Neural crest cell (in vitro differentiated cells): Measurements from ENCODE around the gene PKDREJ. TPM values are rescaled to one million over a fixed set of nuclear protein-coding genes. Genes with fewer than 3 reads are reported as not detected.

Source experiments
- DNase-seq: peaks from one replicate; pipeline ENCODE4 v3.0.0; 2021; ENCODE audit warnings: low read depth, mixed read lengths, low spot score
- H3K27ac Mint-ChIP-seq: one replicate; pipeline ENCODE4 v1.8.0; 2021; ENCODE audit warnings: mild to moderate bottlenecking, mixed read lengths; ENCODE audit not compliant: unreplicated experiment
- H3K27me3 Mint-ChIP-seq: 2 replicates; pipeline ENCODE4 v1.8.0; 2021; ENCODE audit warnings: low read depth, mild to moderate bottlenecking, mixed read lengths
- H3K36me3 Mint-ChIP-seq: 2 replicates; pipeline ENCODE4 v1.8.0; 2021; ENCODE audit warnings: low read depth, mild to moderate bottlenecking, mixed read lengths
- H3K4me1 Mint-ChIP-seq: 2 replicates; pipeline ENCODE4 v1.8.0; 2021; ENCODE audit warnings: mixed read lengths
- H3K4me3 Mint-ChIP-seq: one replicate; pipeline ENCODE4 v1.8.0; 2021; ENCODE audit warnings: mild to moderate bottlenecking, mixed read lengths
- H3K9me3 Mint-ChIP-seq: 2 replicates; pipeline ENCODE4 v1.8.0; 2021; ENCODE audit warnings: mixed read lengths
- total RNA-seq: library from RNA; stranded (reverse); gene quantifications from 2 replicates; pipeline ENCODE4 v1.2.1, GENCODE V29; 2021
- TF ChIP-seq, protein P1 (sequence below): fragments of 200-600 bp; sonication (generic); conservative IDR thresholded peaks from 2 replicates; pipeline ENCODE4 v1.5.0; 2021; ENCODE audit warnings: antibody characterized with exemption, mild to moderate bottlenecking

PKDREJ gene
- total RNA-seq, 1 donor from 2014 or later: 0.02 TPM

DNA sequence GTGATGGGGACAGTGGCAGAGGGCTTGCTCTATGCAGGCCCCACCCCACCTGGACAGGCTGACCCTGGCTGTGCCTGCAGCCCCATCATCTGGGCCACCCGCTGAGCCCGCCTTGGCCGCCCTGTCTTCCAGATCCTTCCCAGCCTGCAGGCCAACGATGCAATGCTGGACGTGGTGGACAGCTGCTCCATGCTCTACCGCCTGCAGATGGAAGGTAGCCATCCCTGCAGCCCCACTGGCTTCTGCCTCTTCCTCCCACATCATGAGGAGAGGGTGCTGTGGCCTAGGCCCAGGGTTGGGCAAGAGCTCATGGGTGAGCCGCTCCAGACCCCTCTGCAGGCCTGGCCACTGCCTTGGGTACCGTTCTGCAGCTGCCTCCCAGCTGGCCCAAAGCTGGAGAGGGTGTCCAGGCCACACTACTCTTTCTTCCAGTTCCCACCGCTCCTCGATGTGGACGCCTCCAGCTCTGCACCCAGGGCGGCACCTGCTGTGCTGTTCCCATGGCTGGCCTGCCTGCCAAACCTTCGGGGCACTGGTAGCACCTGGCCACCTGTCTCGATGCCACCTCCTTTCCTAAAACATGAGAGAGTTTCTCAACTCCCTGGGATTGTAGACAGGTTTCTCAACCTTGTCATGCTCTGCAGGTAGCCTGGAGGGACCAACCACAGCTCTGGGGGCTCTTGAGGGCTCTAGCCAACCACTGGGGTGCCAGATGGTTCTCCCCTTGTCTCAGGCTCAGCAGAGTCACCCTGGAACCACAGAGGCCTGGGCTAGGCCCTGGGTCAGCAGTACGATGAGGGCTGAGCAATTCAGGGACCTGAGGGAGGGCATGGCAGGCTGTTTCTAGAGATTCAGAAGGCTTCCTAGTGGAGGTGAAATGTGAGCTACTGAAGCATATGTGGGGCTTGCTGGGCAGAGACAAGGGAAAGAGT lies 24.1 kb upstream of the PKDREJ start:
- no peaks in the 10 kb centered on the region for H3K27me3 Mint-ChIP-seq
- peaks cover 6% of the 10 kb centered on the region for H3K36me3 Mint-ChIP-seq
- TF ChIP-seq, protein P1, sequence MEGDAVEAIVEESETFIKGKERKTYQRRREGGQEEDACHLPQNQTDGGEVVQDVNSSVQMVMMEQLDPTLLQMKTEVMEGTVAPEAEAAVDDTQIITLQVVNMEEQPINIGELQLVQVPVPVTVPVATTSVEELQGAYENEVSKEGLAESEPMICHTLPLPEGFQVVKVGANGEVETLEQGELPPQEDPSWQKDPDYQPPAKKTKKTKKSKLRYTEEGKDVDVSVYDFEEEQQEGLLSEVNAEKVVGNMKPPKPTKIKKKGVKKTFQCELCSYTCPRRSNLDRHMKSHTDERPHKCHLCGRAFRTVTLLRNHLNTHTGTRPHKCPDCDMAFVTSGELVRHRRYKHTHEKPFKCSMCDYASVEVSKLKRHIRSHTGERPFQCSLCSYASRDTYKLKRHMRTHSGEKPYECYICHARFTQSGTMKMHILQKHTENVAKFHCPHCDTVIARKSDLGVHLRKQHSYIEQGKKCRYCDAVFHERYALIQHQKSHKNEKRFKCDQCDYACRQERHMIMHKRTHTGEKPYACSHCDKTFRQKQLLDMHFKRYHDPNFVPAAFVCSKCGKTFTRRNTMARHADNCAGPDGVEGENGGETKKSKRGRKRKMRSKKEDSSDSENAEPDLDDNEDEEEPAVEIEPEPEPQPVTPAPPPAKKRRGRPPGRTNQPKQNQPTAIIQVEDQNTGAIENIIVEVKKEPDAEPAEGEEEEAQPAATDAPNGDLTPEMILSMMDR: no peak
- no peaks in the 10 kb centered on the region for H3K4me1 Mint-ChIP-seq
- no peaks in the 10 kb centered on the region for H3K9me3 Mint-ChIP-seq
- no peak overlapping the region for H3K4me3 Mint-ChIP-seq
- DNase-seq: no peak
- no peak overlapping the region for H3K27ac Mint-ChIP-seq

- TF ChIP-seq, protein P1: no peak
These were observed 22.9 kb upstream of the PKDREJ start for GRCh38 chr22:46286006-46286405.

DNA sequence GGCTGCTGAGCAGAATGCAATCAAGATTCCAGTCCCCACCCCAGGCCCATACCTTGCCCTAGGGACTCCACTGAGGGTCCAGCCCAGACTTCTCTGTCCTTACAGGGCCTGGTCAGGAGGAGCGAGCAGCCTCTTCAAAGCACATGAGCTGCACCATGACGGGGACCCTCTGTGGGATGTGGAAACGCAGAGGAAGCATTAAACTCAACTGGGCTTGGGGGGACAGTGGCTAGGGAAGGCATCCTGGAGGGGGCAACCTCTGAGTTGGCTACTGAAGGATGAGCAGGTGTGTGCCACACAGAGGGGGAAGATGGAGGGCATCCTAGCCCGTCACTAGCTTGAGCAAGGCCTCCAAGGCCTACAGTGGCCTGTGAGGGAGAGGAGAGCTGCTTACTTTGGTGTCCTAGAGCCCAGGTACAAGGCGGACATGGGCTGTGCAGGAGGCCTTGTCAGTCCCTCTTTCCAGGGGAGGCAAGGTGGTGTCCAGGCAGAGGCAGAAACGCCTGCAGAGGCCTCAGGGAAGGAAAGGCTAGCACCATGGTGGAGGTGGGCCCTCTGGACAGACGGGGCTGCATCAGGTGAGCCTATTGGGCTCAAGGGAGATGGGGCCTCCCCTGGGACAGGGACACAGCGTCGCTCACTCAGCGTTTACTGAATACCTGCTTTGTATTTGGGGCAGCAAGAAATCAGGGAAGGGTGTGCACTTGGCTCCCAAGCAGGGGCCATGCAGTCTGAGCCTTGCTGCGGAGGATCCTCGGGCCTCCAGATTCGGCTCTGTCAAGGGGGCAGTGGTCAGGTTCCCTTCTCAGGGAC lies 18.9 kb upstream of the PKDREJ start:
- peaks cover 10% of the 10 kb centered on the region for H3K36me3 Mint-ChIP-seq
- no peaks in the 10 kb centered on the region for H3K4me1 Mint-ChIP-seq
- TF ChIP-seq, protein P1: no peak
- no peak overlapping the region for H3K27ac Mint-ChIP-seq
- H3K4me3 Mint-ChIP-seq: no peak overlapping the region
- no peaks in the 10 kb centered on the region for H3K27me3 Mint-ChIP-seq
- no peaks in the 10 kb centered on the region for H3K9me3 Mint-ChIP-seq
- DNase-seq: no peak

More at GRCh38 chr22:46286006-46286405, 22.9 kb upstream of the PKDREJ start:
- Mint-ChIP-seq H3K27ac (no peak overlapping the region), H3K4me1 (no peaks in the 10 kb centered on the region), H3K4me3 (no peak overlapping the region), H3K36me3 (peaks cover 10% of the 10 kb centered on the region), H3K27me3 (no peaks in the 10 kb centered on the region), H3K9me3 (no peaks in the 10 kb centered on the region)
- DNase-seq: no peak

- Mint-ChIP-seq H3K27ac (no peak overlapping the region), H3K4me3 (no peak overlapping the region), H3K4me1 (no peaks in the 10 kb centered on the region), H3K36me3 (peaks cover 10% of the 10 kb centered on the region), H3K27me3 (no peaks in the 10 kb centered on the region), H3K9me3 (no peaks in the 10 kb centered on the region)
- no peak for DNase-seq
- TF ChIP-seq, protein P1: no peak
These were observed 18.0 kb upstream of the PKDREJ start for GRCh38 chr22:46280999-46281623.

DNA sequence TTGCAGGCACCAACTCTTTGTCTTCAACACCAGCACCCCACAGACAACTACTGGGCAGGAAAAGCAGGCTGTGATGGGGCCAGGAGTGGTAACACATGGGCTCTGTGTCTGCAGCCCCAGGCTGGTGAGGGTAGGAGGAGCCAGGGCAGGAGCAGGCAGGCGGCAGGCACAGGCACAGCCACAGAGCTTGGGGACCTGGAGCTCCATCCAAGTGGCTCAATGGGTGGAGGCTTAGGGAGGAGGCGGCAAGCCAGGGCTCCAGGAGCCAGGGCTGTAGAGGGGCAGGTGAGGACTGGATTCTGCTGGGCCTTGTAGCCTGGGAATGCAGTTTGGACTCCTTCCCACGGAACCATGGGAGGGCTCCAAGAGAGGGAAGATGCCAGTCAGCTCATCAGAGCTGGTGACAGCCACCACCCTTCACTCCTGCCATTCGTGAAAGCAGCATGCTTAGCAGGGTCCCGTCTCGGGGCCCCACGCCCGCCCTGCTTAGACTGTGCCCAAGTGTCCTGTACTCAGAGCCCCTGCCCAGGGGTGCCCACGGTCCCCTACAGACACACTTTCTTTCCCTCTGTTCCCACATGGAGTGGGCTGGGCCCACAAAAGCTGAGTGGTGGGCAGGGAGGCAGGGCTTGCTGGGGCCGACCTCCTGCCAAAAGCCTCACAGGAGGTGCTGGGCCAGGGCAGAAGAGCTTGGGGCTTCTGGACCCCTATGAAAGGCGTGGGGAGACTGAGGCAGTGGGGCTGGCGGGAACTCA lies 17.1 kb upstream of the PKDREJ start:
- H3K4me3 Mint-ChIP-seq: no peak overlapping the region
- no peaks in the 10 kb centered on the region for H3K9me3 Mint-ChIP-seq
- H3K4me1 Mint-ChIP-seq: no peaks in the 10 kb centered on the region
- no peak for DNase-seq
- no peak overlapping the region for H3K27ac Mint-ChIP-seq
- no peaks in the 10 kb centered on the region for H3K27me3 Mint-ChIP-seq
- TF ChIP-seq, protein P1: no peak
- peaks cover 19% of the 10 kb centered on the region for H3K36me3 Mint-ChIP-seq
